Measurements from ENCODE around the gene NANOS1.

DNA sequence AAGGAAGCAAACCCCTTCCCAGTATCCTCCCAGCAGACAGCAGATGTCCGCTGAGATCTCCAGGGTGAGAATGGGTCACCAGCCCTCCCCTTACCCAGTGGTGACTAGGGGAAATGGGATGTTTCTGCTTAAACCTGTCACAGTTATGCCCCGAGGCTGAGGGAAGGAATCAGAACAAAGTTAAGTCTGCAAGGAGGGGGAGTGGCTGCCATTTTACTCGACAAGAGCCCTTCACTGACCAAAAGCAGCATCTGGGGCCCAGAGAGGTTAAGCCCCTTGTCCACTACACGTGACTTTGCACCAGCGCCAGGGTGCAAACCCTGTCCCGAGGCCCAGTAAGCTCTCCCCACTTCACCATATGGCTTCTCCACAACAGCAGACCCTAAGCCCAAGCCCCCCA is 4.6 kb upstream of the NANOS1 start:
- TF ChIP-seq POLR2A (IDR thresholded peaks at IDR 0.05; ENCODE audit: low read depth, low read length) (no peak), POLR2AphosphoS5 (IDR thresholded peaks at IDR 0.05; ENCODE audit: low read depth, low read length) (no peak), SPI1 (IDR thresholded peaks at IDR 0.05; ENCODE audit: low read depth, low read length) (no peak), TAF1 (IDR thresholded peaks at IDR 0.05; ENCODE audit: low read depth, low read length) (no peak), POU2F2 (IDR thresholded peaks at IDR 0.05; ENCODE audit: low read depth, low read length) (no peak), PAX5 (IDR thresholded peaks at IDR 0.05; ENCODE audit: insufficient read depth, low read length, severe bottlenecking) (no peak)
